Smooth muscle cell (in vitro differentiated cells): ENCODE measurements around the gene DVL3. TPM values are rescaled to one million over a fixed set of nuclear protein-coding genes. Genes with fewer than 3 reads are reported as not detected.
A peak's percentile ranks its signal among the peaks of the same experiment; 100 is the strongest.

ENCODE experiments used
- DNase-seq: peaks from one replicate; lab custom pipeline; 2025; ENCODE audit not compliant: unreplicated experiment; lab: John Stamatoyannopoulos, UW
- H2AFZ ChIP-seq: fragments of 200-600 bp; sonication (generic); 2 replicates; pipeline ENCODE4 v1.6.0; 2016; ENCODE audit warnings: antibody characterized with exemption, low read depth, mild to moderate bottlenecking
- H3F3A ChIP-seq: fragments of 200-600 bp; sonication (generic); 2 replicates; pipeline ENCODE4 v1.6.0; 2017; ENCODE audit warnings: antibody characterized with exemption, low read depth
- H3K27ac ChIP-seq: fragments of 200-600 bp; sonication (generic); 2 replicates; pipeline ENCODE4 v1.5.1; 2016; ENCODE audit warnings: low read depth, mild to moderate bottlenecking
- H3K27me3 ChIP-seq: fragments of 200-600 bp; sonication (generic); 2 replicates; pipeline ENCODE4 v1.6.1; 2016; ENCODE audit warnings: low read depth, mild to moderate bottlenecking
- H3K36me3 ChIP-seq: fragments of 200-600 bp; sonication (generic); 2 replicates; pipeline ENCODE4 v1.5.1; 2016; ENCODE audit warnings: low read depth
- H3K4me1 ChIP-seq: fragments of 200-600 bp; sonication (generic); 2 replicates; pipeline ENCODE4 v1.5.1; 2016; ENCODE audit warnings: low read depth
- H3K4me2 ChIP-seq: fragments of 200-600 bp; sonication (generic); 2 replicates; pipeline ENCODE4 v1.6.0; 2016; ENCODE audit warnings: mild to moderate bottlenecking
- H3K4me3 ChIP-seq: fragments of 200-600 bp; sonication (generic); 2 replicates; pipeline ENCODE4 v1.5.1; 2016; ENCODE audit warnings: mild to moderate bottlenecking
- H3K79me2 ChIP-seq: fragments of 200-600 bp; sonication (generic); 2 replicates; pipeline ENCODE4 v1.6.0; 2016; ENCODE audit warnings: low read depth, mild to moderate bottlenecking
- H3K9ac ChIP-seq: fragments of 200-600 bp; sonication (generic); 2 replicates; pipeline ENCODE4 v1.6.0; 2016; ENCODE audit warnings: low read depth
- H3K9me3 ChIP-seq: fragments of 200-600 bp; sonication (generic); replicated peaks from 2 replicates; pipeline ENCODE4 v1.5.1; 2016; ENCODE audit warnings: low read depth
- H4K20me1 ChIP-seq: fragments of 200-600 bp; sonication (generic); 2 replicates; pipeline ENCODE4 v1.6.0; 2016; ENCODE audit warnings: low read depth
- CTCF ChIP-seq: fragments of 200-600 bp; sonication (generic); IDR thresholded peaks from 2 replicates; pipeline ENCODE4 v1.5.1; 2017; ENCODE audit warnings: borderline replicate concordance, mild to moderate bottlenecking, antibody characterized with exemption; ENCODE audit not compliant: insufficient read depth, poor library complexity, severe bottlenecking
- WGBS: methylation state at CpG from one replicate; pipeline ENCODE4 v1.1.7; 2016; ENCODE audit warnings: low lambda C conversion rate; 5-methylcytosine and 5-hydroxymethylcytosine counted together
- polyA plus RNA-seq: library from polyadenylated mRNA; unstranded; fragments of >200 nt; fragmentation: Nextera tagmentation; extraction: Ambion mirVana; gene quantifications from 2 replicates; pipeline ENCODE4 v1.2.1, GENCODE V29; 2016
- total RNA-seq: library from RNA; depleted of rRNA; stranded (reverse); fragments of >200 nt; gene quantifications from 2 replicates; pipeline ENCODE4 v1.2.3, GENCODE V29; 2014

Gene DVL3
- total and polyA plus RNA-seq, 2 experiments from 2014 or later: 42.5 to 87.7 TPM

- Histone ChIP-seq H3K4me2 (no peak overlapping the region), H3K4me3 (no peak overlapping the region), H3K36me3 (no peaks in the 10 kb centered on the region), H3K9me3 (no peaks in the 10 kb centered on the region), H2AFZ (no peak overlapping the region), H3K27me3 (no peaks in the 10 kb centered on the region), H3K27ac (peak overlapping the region; percentile 61), H3K4me1 (peaks cover 18% of the 10 kb centered on the region), H4K20me1 (peaks cover 25% of the 10 kb centered on the region), H3K79me2 (peaks cover 18% of the 10 kb centered on the region), H3K9ac (no peak overlapping the region), H3F3A (peaks cover 53% of the 10 kb centered on the region)
- 79% methylated on average over 5 of the region's 5 CpGs for WGBS
- DNase-seq: no peak
- TF ChIP-seq CTCF: no peak
Observed at GRCh38 chr3:184172681-184173373, 17.6 kb downstream of the DVL3 start.

DNA sequence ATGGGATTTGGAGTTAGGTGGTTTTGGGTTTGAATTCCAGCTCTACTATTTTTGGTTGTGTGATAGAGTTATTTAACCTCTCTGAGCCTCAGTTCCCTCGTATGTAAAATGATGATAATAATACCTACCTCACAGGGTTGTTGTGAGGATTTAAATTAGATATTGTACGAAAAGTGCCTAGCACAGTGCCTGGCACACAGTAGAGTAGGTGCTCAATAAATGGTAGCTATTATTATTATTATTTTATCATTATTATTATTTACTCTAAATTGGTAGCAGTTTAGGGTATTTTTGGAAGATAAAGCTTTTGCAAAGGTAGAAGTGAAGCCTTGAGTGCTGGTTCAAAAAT is 18.2 kb downstream of the DVL3 start:
- Histone ChIP-seq H3K36me3 (no peaks in the 10 kb centered on the region), H2AFZ (no peak overlapping the region), H3K79me2 (peaks cover 23% of the 10 kb centered on the region), H3K9ac (no peak overlapping the region), H4K20me1 (peaks cover 26% of the 10 kb centered on the region), H3K4me1 (peaks cover 24% of the 10 kb centered on the region), H3K27me3 (no peaks in the 10 kb centered on the region), H3K27ac (peak overlapping the region; percentile 61), H3K9me3 (no peaks in the 10 kb centered on the region), H3F3A (peaks cover 53% of the 10 kb centered on the region), H3K4me2 (no peak overlapping the region), H3K4me3 (no peak overlapping the region)
- DNase-seq: no peak
- 100% methylated on average over 2 of the region's 2 CpGs for WGBS
- no peak for TF ChIP-seq CTCF

DNA sequence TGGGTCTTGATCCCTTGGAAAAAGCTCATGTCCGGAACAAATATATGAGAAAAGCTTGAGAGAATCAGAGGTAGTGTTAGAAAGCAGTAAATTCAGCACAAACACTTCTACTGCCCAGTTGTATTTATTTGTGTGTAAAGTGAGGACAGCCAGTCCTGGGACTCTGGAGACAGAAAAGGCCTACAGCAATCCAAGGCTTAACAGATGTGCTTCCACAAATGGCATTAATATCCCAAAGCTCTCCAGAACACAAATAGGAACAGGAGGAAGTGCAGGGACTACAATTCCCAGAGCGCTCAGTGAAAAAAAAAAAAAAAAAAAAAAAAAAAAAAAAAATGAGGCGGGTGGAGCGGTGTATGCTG is 19.1 kb downstream of the DVL3 start:
- 19% methylated on average over 4 of the region's 4 CpGs for WGBS
- Histone ChIP-seq H3K27ac (peak overlapping the region; percentile 61), H3K4me2 (no peak overlapping the region)

More for the DNA sequence above, 19.1 kb downstream of the DVL3 start:
- peaks cover 33% of the 10 kb centered on the region for H3K79me2 ChIP-seq
- no peak overlapping the region for H2AFZ ChIP-seq
- peaks cover 54% of the 10 kb centered on the region for H3F3A ChIP-seq
- no peak for TF ChIP-seq CTCF
- no peaks in the 10 kb centered on the region for H3K36me3 ChIP-seq
- peak overlapping the region; percentile 13 for H3K9ac ChIP-seq
- no peaks in the 10 kb centered on the region for H3K27me3 ChIP-seq
- peaks cover 33% of the 10 kb centered on the region for H4K20me1 ChIP-seq
- no peaks in the 10 kb centered on the region for H3K9me3 ChIP-seq
- H3K4me3 ChIP-seq: no peak overlapping the region
- peaks cover 24% of the 10 kb centered on the region for H3K4me1 ChIP-seq
- no peak for DNase-seq
